Endothelial cell of umbilical vein (primary cell): Measurements from ENCODE around the gene SYNGR4. TPM values are rescaled to one million over a fixed set of nuclear protein-coding genes. Genes with fewer than 3 reads are reported as not detected.

Experiments
- BruUV-seq: library from RNA; stranded (reverse); fragments of 400-500 nt; replicated peaks from 2 replicates; lab custom pipeline; 2021; lab: Mats Ljungman, UMichigan
- CTCF ChIA-PET: fragments of 300-600, 350-600 bp; sonication (Branson Sonifier 250); formaldehyde crosslinking; loops from one replicate; lab custom pipeline; 2021; ENCODE audit warnings: antibody characterized with exemption, inconsistent platforms; lab: Charles Lee
- POLR2A ChIA-PET: fragments of 300-600, 350-600 bp; sonication (Branson Sonifier 250); formaldehyde crosslinking; loops from one replicate; lab custom pipeline; 2021; ENCODE audit warnings: antibody characterized with exemption, inconsistent platforms; lab: Charles Lee
- DNase-seq: peaks from one replicate; pipeline ENCODE4 v3.0.0-alpha.2; 2011; ENCODE audit warnings: low read depth, low spot score
- FAIRE-seq: peaks from 2 replicates; lab custom pipeline; 2011; peaks lifted over from hg19 to GRCh38; lab: Jason Lieb, UNC
- H2AFZ ChIP-seq: 2 replicates; pipeline ENCODE4 v1.6.0; 2012; ENCODE audit warnings: low read depth, low read length, control low read depth, inconsistent platforms
- H3K27ac ChIP-seq: 2 replicates; pipeline ENCODE4 v1.5.1; 2011; ENCODE audit warnings: low read depth, mild to moderate bottlenecking, control low read depth, low read length, moderate library complexity; ENCODE audit not compliant: insufficient read depth
- H3K27me3 ChIP-seq, 2 experiments: 2 replicates each; pipeline versions ENCODE4 v1.6.0 to v1.6.1; 2011; ENCODE audit warnings: low read length in 2 of 2, mixed read lengths in 1 of 2; ENCODE audit not compliant: control insufficient read depth in 2 of 2, insufficient read depth in 2 of 2
- H3K36me3 ChIP-seq, 2 experiments: 2 replicates in 1 of 2; 3 replicates in 1 of 2; pipeline ENCODE4 v1.5.1; 2011; ENCODE audit warnings: low read length in 2 of 2, mild to moderate bottlenecking in 1 of 2, moderate library complexity in 1 of 2; ENCODE audit not compliant: control insufficient read depth in 2 of 2, insufficient read depth in 2 of 2; ENCODE audit errors: extremely low read depth in 1 of 2
- H3K4me1 ChIP-seq: 3 replicates; pipeline ENCODE4 v1.5.1; 2011; ENCODE audit warnings: mild to moderate bottlenecking, low read length; ENCODE audit not compliant: control insufficient read depth, insufficient read depth; ENCODE audit errors: extremely low read depth
- H3K4me2 ChIP-seq: 2 replicates; pipeline ENCODE4 v1.6.1; 2011; ENCODE audit warnings: low read length, control low read depth, mixed read lengths; ENCODE audit not compliant: insufficient read depth
- H3K4me3 ChIP-seq, 3 experiments: fragments of 200-600 bp in 1 of 3; sonication (generic), shearing (Covaris generic) in 1 of 3; replicated peaks in 1 of 3; 2 replicates each; pipeline ENCODE4 v1.5.1; 2011 to 2016; ENCODE audit warnings: control low read depth in 3 of 3, low read length in 3 of 3, mild to moderate bottlenecking in 2 of 3, inconsistent platforms in 1 of 3, low read depth in 1 of 3, moderate library complexity in 1 of 3; ENCODE audit not compliant: insufficient read depth in 1 of 3
- H3K79me2 ChIP-seq: 2 replicates; pipeline ENCODE4 v1.6.0; 2012; ENCODE audit warnings: low read length, inconsistent platforms; ENCODE audit not compliant: control insufficient read depth, insufficient read depth
- H3K9ac ChIP-seq: replicated peaks from 2 replicates; pipeline ENCODE3; 2011; ENCODE audit warnings: low read length, control low read depth; ENCODE audit not compliant: insufficient read depth; ENCODE audit errors: extremely low read depth
- H3K9me1 ChIP-seq: replicated peaks from 3 replicates; pipeline ENCODE4 v1.6.0; 2011; ENCODE audit warnings: mild to moderate bottlenecking, low read length; ENCODE audit not compliant: control insufficient read depth, insufficient read depth; ENCODE audit errors: extremely low read depth
- H3K9me3 ChIP-seq: replicated peaks from 2 replicates; pipeline ENCODE4 v1.5.1; 2012; ENCODE audit warnings: low read length, inconsistent platforms; ENCODE audit not compliant: control insufficient read depth, insufficient read depth
- H4K20me1 ChIP-seq: replicated peaks from 2 replicates; pipeline ENCODE3; 2011; ENCODE audit warnings: mild to moderate bottlenecking, low read length; ENCODE audit not compliant: control insufficient read depth, insufficient read depth; ENCODE audit errors: extremely low read depth
- EZH2 ChIP-seq: IDR thresholded peaks from 2 replicates; pipeline ENCODE4 v1.6.1; 2012; ENCODE audit warnings: borderline replicate concordance, low read depth, mild to moderate bottlenecking, moderate library complexity, low read length, inconsistent platforms; ENCODE audit not compliant: severe bottlenecking
- FOS ChIP-seq: IDR thresholded peaks from 2 replicates; pipeline ENCODE4 v1.6.1; 2011; ENCODE audit warnings: mild to moderate bottlenecking, low read length, moderate library complexity, borderline replicate concordance; ENCODE audit not compliant: insufficient read depth
- GATA2 ChIP-seq: IDR thresholded peaks from 2 replicates; pipeline ENCODE4 v1.7.0; 2011; ENCODE audit warnings: low read depth, mild to moderate bottlenecking, moderate library complexity, mixed read lengths, low read length; ENCODE audit not compliant: insufficient read length, insufficient read depth
- JUN ChIP-seq: IDR thresholded peaks from 2 replicates; pipeline ENCODE4 v1.6.1; 2011; ENCODE audit warnings: borderline replicate concordance, low read depth; ENCODE audit not compliant: insufficient read length, insufficient read depth
- MYC ChIP-seq: IDR thresholded peaks from one replicate; pipeline ENCODE4 v1.6.1; 2011; ENCODE audit warnings: mild to moderate bottlenecking, low read depth, low read length
- POLR2A ChIP-seq: IDR thresholded peaks from 2 replicates; pipeline ENCODE4 v1.6.1; 2012; ENCODE audit warnings: low read depth, mild to moderate bottlenecking, control low read depth, low read length
- POLR2AphosphoS5 ChIP-seq: IDR thresholded peaks from 2 replicates; pipeline ENCODE4 v1.6.1; 2012; ENCODE audit warnings: low read depth, mild to moderate bottlenecking, control low read depth, low read length, moderate library complexity; ENCODE audit not compliant: insufficient read depth
- dilution Hi-C: fragments of 300-500 bp; cut with MboI; formaldehyde crosslinking; loops from one replicate; pipeline ENCODE4 v1.15.0; 2019; ENCODE audit warnings: low sequenced_read_pairs; ENCODE audit not compliant: extremely low pct_ligation_motif_present
- intact Hi-C: fragments of 100-400 bp; cut with micrococcal nuclease; formaldehyde crosslinking; loops from one replicate; pipeline ENCODE4 v1.10.0; 2022
- polyA plus RNA-seq, 4 experiments: library from polyadenylated mRNA; depleted of rRNA in 3 of 4; stranded (reverse) in 3 of 4; unstranded in 1 of 4; fragments of >200 nt; gene quantifications; 2 replicates each; pipeline versions ENCODE4 v1.2.1 to v1.2.3, GENCODE V29; 2011 to 2012; ENCODE audit warnings: missing spikeins in 1 of 4
- total RNA-seq: library from RNA; stranded (reverse); gene quantifications from 2 replicates; pipeline ENCODE4 v1.2.3, GENCODE V29; 2021
- TF ChIP-seq, protein P1 (sequence below): IDR thresholded peaks from 2 replicates; pipeline ENCODE4 v1.6.1; 2011; ENCODE audit not compliant: insufficient read depth, insufficient read length
- TF ChIP-seq, protein P2 (sequence below), 2 donors: IDR thresholded peaks; 1 replicate in 1 of 2; 2 replicates in 1 of 2; pipeline ENCODE4 v1.5.1; 2011; ENCODE audit warnings: low read length in 2 of 2, mild to moderate bottlenecking in 2 of 2, moderate library complexity in 2 of 2, control low read depth in 1 of 2, inconsistent platforms in 1 of 2, low read depth in 1 of 2; ENCODE audit not compliant: insufficient read depth in 1 of 2; ENCODE audit errors: extremely low read depth in 1 of 2

SYNGR4 gene
- total and polyA plus RNA-seq, 2 donors (not counting 3 experiments of a cell fraction or from before 2014, with no cell fraction given) = not detected

DNA sequence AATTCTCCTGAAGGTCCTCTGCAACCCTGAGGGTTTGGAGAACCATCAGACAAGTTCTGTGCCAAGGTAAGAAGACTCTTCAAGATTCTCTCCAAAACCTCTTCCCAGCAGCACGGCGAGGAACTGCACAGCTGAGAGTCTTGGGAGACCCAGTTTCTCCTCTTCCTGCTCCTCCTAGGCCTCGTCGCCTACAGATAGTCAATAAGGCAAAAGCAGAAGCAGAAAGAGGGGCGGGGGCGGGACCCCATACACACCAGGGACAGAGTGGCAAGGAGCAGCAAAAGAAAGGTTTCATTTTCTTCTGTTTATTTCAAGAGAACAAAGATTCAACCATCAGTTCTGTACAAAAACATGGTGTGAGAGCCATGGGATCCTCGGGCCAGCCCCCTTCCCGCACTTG is 18.1 kb downstream of the SYNGR4 start:
- H3K4me3 ChIP-seq = no peak overlapping the region
- CTCF ChIA-PET = interaction anchor here (2.1 kb wide), 1 partner anchor 9 kb away, joined by 9 read pairs; the partner anchor contains the start of gene KDELR1
- no TSS peak for BruUV-seq

More for the DNA sequence above, 18.1 kb downstream of the SYNGR4 start:
- Histone ChIP-seq H3K9me3 (no peaks in the 10 kb centered on the region), H3K79me2 (no peaks in the 10 kb centered on the region), H3K4me2 (no peak overlapping the region), H2AFZ (no peak overlapping the region), H3K9ac (no peak overlapping the region), H4K20me1 (no peaks in the 10 kb centered on the region), H3K27ac (no peak overlapping the region), H3K4me1 (no peaks in the 10 kb centered on the region), H3K36me3 (peaks cover 22 to 36% of the 10 kb centered on the region in 2 experiments), H3K27me3 (no peaks in the 10 kb centered on the region), H3K9me1 (no peaks in the 10 kb centered on the region)
- FAIRE-seq = no peak
- DNase-seq = no peak
- dilution Hi-C loops (no loop called here), intact Hi-C loops (no loop called here)
- POLR2A ChIA-PET = no interaction called here
- TF ChIP-seq FOS = no peak
- TF ChIP-seq JUN = no peak
- no peak for TF ChIP-seq EZH2
- no peak for TF ChIP-seq POLR2A
- TF ChIP-seq, protein P1, sequence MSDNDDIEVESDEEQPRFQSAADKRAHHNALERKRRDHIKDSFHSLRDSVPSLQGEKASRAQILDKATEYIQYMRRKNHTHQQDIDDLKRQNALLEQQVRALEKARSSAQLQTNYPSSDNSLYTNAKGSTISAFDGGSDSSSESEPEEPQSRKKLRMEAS = no peak
- TF ChIP-seq GATA2 = no peak
- no peak for TF ChIP-seq POLR2AphosphoS5
- TF ChIP-seq, protein P2, sequence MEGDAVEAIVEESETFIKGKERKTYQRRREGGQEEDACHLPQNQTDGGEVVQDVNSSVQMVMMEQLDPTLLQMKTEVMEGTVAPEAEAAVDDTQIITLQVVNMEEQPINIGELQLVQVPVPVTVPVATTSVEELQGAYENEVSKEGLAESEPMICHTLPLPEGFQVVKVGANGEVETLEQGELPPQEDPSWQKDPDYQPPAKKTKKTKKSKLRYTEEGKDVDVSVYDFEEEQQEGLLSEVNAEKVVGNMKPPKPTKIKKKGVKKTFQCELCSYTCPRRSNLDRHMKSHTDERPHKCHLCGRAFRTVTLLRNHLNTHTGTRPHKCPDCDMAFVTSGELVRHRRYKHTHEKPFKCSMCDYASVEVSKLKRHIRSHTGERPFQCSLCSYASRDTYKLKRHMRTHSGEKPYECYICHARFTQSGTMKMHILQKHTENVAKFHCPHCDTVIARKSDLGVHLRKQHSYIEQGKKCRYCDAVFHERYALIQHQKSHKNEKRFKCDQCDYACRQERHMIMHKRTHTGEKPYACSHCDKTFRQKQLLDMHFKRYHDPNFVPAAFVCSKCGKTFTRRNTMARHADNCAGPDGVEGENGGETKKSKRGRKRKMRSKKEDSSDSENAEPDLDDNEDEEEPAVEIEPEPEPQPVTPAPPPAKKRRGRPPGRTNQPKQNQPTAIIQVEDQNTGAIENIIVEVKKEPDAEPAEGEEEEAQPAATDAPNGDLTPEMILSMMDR (IDR thresholded peaks at IDR 0.05; ENCODE audit: extremely low read depth in 1 of 2, insufficient read depth in 1 of 2, low read depth in 1 of 2, low read length in 2 of 2) = no peak
- no peak for TF ChIP-seq MYC
